CD8-positive, alpha-beta memory T cell (primary cell): ENCODE data around the gene ZNF625. TPM values are rescaled to one million over a fixed set of nuclear protein-coding genes. Genes with fewer than 3 reads are reported as not detected.

Source experiments
- CTCF ChIA-PET: fragments of 350-600 bp; sonication (Branson Sonifier 250); formaldehyde crosslinking; loops from one replicate; lab custom pipeline; 2021; ENCODE audit warnings: antibody characterized with exemption; lab: Charles Lee
- POLR2A ChIA-PET: fragments of 350-600 bp; sonication (Branson Sonifier 250); formaldehyde crosslinking; loops from one replicate; lab custom pipeline; 2021; ENCODE audit warnings: antibody characterized with exemption; lab: Charles Lee
- DNase-seq, 5 donors: peaks; one replicate each; pipeline versions ENCODE4 v3.0.0 to v3.0.0-alpha.2; 2020 to 2022; ENCODE audit warnings: mixed read lengths in 1 of 5
- H3K27ac ChIP-seq: one replicate; pipeline ENCODE4 v1.7.0; 2013; ENCODE audit warnings: low read depth, mild to moderate bottlenecking, low read length, moderate library complexity
- H3K27me3 ChIP-seq: 2 replicates; pipeline ENCODE4 v1.7.0; 2013; ENCODE audit warnings: low read length, mild to moderate bottlenecking; ENCODE audit not compliant: insufficient read depth, poor library complexity, severe bottlenecking
- H3K36me3 ChIP-seq: 2 replicates; pipeline ENCODE4 v1.7.0; 2013; ENCODE audit warnings: mild to moderate bottlenecking, low read length, moderate library complexity; ENCODE audit not compliant: insufficient read depth
- H3K4me1 ChIP-seq: 2 replicates; pipeline ENCODE4 v1.7.0; 2013; ENCODE audit warnings: mild to moderate bottlenecking, low read length, moderate library complexity; ENCODE audit not compliant: insufficient read depth
- H3K4me3 ChIP-seq: 2 replicates; pipeline ENCODE4 v1.7.0; 2013; ENCODE audit warnings: mild to moderate bottlenecking, low read length
- H3K9me3 ChIP-seq: 2 replicates; pipeline ENCODE4 v1.7.0; 2013; ENCODE audit warnings: mild to moderate bottlenecking, low read length
- H3K27ac Mint-ChIP-seq, 8 donors: one replicate each; pipeline ENCODE4 v1.8.0; 2020 to 2021; ENCODE audit warnings: mixed read lengths in 8 of 8, mild to moderate bottlenecking in 6 of 8, inconsistent platforms in 3 of 8, moderate library complexity in 3 of 8
- H3K27me3 Mint-ChIP-seq, 2 donors: one replicate each; pipeline ENCODE4 v1.8.0; 2020 to 2021; ENCODE audit warnings: mixed read lengths in 2 of 2, mild to moderate bottlenecking in 1 of 2, moderate library complexity in 1 of 2
- H3K36me3 Mint-ChIP-seq, 3 donors: one replicate each; pipeline ENCODE4 v1.8.0; 2020 to 2021; ENCODE audit warnings: mixed read lengths in 3 of 3, inconsistent platforms in 1 of 3, mild to moderate bottlenecking in 1 of 3
- H3K4me1 Mint-ChIP-seq, 3 donors: one replicate each; pipeline ENCODE4 v1.8.0; 2020 to 2021; ENCODE audit warnings: mixed read lengths in 3 of 3, inconsistent platforms in 1 of 3, mild to moderate bottlenecking in 1 of 3
- H3K4me3 Mint-ChIP-seq, 7 donors: one replicate each; pipeline ENCODE4 v1.8.0; 2020 to 2021; ENCODE audit warnings: mixed read lengths in 7 of 7, mild to moderate bottlenecking in 6 of 7, moderate library complexity in 4 of 7, inconsistent platforms in 2 of 7
- H3K9me3 Mint-ChIP-seq, 5 donors: one replicate each; pipeline ENCODE4 v1.8.0; 2020 to 2022; ENCODE audit warnings: mixed read lengths in 5 of 5, mild to moderate bottlenecking in 3 of 5, moderate library complexity in 2 of 5, inconsistent platforms in 1 of 5
- polyA plus RNA-seq: library from polyadenylated mRNA; unstranded; fragments of 300-500 nt; fragmentation: Illumina TruSeq; gene quantifications from one replicate; pipeline ENCODE4 v1.2.3, GENCODE V29; 2021
- total RNA-seq, 2 experiments: library from RNA; stranded (reverse); gene quantifications; one replicate each; pipeline ENCODE4 v1.2.3, GENCODE V29; 2021

The ZNF625 gene
- total and polyA plus RNA-seq, 3 experiments from 2014 or later = 0.39 to 3.8 (median 3.3) TPM

- no peaks in the 10 kb centered on the region for H3K27me3 ChIP-seq
- Mint-ChIP-seq H3K27ac (peak overlapping the region in 2 of 8 donors; percentile 10 to 12), H3K27me3 (no peaks in the 10 kb centered on the region), H3K4me1 (peaks cover 34 to 38% (median 37%) of the 10 kb centered on the region in 3 donors), H3K4me3 (peak overlapping the region in 2 of 7 donors; percentile 7 to 20), H3K36me3 (peaks cover 35 to 80% (median 79%) of the 10 kb centered on the region in 3 donors), H3K9me3 (peaks cover 14 to 66% (median 58%) of the 10 kb centered on the region in 5 donors)
- ChIA-PET POLR2A (no interaction called here), CTCF (no interaction called here)
- H3K4me1 ChIP-seq = no peaks in the 10 kb centered on the region
- H3K27ac ChIP-seq = no peak overlapping the region
- no peak for DNase-seq
- peaks cover 5% of the 10 kb centered on the region for H3K36me3 ChIP-seq
- H3K9me3 ChIP-seq = peaks cover 21% of the 10 kb centered on the region
- H3K4me3 ChIP-seq = no peak overlapping the region
Observed at GRCh38 chr19:12180377-12180776, 23.8 kb upstream of the ZNF625 start.

DNA sequence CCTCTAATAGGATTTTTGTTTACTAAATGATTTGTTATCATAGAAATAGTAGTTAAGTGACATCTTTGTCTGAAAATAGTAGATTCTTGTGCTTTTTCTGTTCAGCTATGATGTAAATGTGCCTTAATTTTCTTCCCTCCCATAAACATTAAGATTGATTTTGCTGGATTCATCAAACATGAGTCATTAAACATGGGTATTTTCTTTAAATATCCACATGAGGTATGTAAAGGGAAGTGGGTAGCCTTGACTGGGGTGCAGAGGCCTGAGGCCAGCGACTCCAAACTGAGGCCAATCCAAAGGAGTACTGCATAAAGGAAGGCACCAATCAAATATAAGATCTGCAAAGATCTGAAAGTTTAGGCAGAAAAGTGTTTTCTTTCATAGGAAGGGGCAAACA is 10.1 kb upstream of the ZNF625 start:
- H3K27me3 Mint-ChIP-seq = peaks cover 0 to 1% of the 10 kb centered on the region in 2 donors
- no peak overlapping the region for H3K27ac ChIP-seq
- H3K36me3 Mint-ChIP-seq = peaks cover 0 to 53% (median 11%) of the 10 kb centered on the region in 3 donors
- ChIA-PET CTCF (no interaction called here), POLR2A (no interaction called here)
- no peaks in the 10 kb centered on the region for H3K27me3 ChIP-seq
- peaks cover 5% of the 10 kb centered on the region for H3K36me3 ChIP-seq
- H3K4me3 Mint-ChIP-seq = peak overlapping the region in 1 of 7 donors; percentile 59
- H3K27ac Mint-ChIP-seq = peak overlapping the region in 7 of 8 donors; percentile 4 to 89 (median 45)
- no peak overlapping the region for H3K4me3 ChIP-seq
- DNase-seq = no peak
- H3K4me1 ChIP-seq = peaks cover 24% of the 10 kb centered on the region
- H3K4me1 Mint-ChIP-seq = peaks cover 43 to 73% (median 57%) of the 10 kb centered on the region in 3 donors
- H3K9me3 Mint-ChIP-seq = peaks cover 0 to 3% (median 0%) of the 10 kb centered on the region in 5 donors
- H3K9me3 ChIP-seq = no peaks in the 10 kb centered on the region

DNA sequence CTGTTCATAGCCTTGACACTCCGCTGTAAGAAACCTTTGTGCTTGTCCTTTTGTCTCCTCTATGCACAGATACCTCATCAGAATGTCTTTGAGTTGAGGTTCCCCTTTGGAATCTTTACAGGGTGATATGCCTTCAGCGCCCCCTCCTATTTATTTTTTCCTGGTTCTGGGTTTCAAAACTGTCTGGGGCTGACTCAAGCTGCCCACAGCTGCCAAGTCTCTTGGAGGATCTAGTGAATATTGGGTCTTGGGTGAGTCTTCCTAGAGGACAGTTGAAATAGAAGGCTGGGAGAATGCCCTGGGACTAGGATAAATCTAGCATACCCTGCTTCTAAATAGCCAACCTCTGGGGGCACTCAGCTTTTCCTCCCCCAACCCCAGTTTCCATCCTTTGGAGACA is 7.3 kb upstream of the ZNF625 start:
- H3K27me3 Mint-ChIP-seq = peaks cover 0 to 1% of the 10 kb centered on the region in 2 donors
- ChIA-PET CTCF (interaction anchor here (1.5 kb wide), 1 partner anchor 23 kb away, joined by 12 read pairs; the partner anchor contains the start of gene ZNF20), POLR2A (interaction anchor here (0.6 to 1.5 kb wide), 2 partner anchors 13 to 170 kb away, joined by 3 to 12 read pairs; partner anchors contain the start of gene ZNF563)
- peaks cover 41 to 58% (median 51%) of the 10 kb centered on the region in 3 donors for H3K4me1 Mint-ChIP-seq
- H3K4me3 ChIP-seq = peak overlapping the region; percentile 69
- peak overlapping the region; percentile 66 to 100 (median 96) for H3K27ac Mint-ChIP-seq
- H3K9me3 ChIP-seq = no peaks in the 10 kb centered on the region
- no peaks in the 10 kb centered on the region for H3K27me3 ChIP-seq
- H3K9me3 Mint-ChIP-seq = peaks cover 0 to 3% (median 0%) of the 10 kb centered on the region in 5 donors
- peak overlapping the region; percentile 90 for H3K27ac ChIP-seq
- no peaks in the 10 kb centered on the region for H3K36me3 ChIP-seq
- peaks cover 0 to 35% (median 7%) of the 10 kb centered on the region in 3 donors for H3K36me3 Mint-ChIP-seq
- peak overlapping the region; percentile 86 to 100 (median 96) for H3K4me3 Mint-ChIP-seq
- H3K4me1 ChIP-seq = peaks cover 24% of the 10 kb centered on the region
- no peak for DNase-seq

GRCh38 chr19:12162882-12163806 is 6.6 kb upstream of the ZNF625 start, which contains the start of gene ZNF136:
ZNF136 (plus strand) TSS chr19:12163096; CDS start chr19:12163204, 108 bp downstream.
- H3K27me3 Mint-ChIP-seq = peaks cover 0 to under 1% of the 10 kb centered on the region in 2 donors
- DNase-seq = peak; percentile 88 to 96 (median 90)
- Histone ChIP-seq H3K36me3 (no peaks in the 10 kb centered on the region), H3K27ac (peak within 1 kb of the TSS; percentile 90), H3K4me3 (peak within 1 kb of the TSS; percentile 69), H3K4me1 (peaks cover 24% of the 10 kb centered on the region), H3K27me3 (no peaks in the 10 kb centered on the region), H3K9me3 (no peaks in the 10 kb centered on the region)
- peaks cover 0 to 3% (median 0%) of the 10 kb centered on the region in 5 donors for H3K9me3 Mint-ChIP-seq
- ChIA-PET POLR2A (interaction anchor here (0.5 to 1.5 kb wide), 6 partner anchors 14 to 727 kb away, joined by 3 to 12 read pairs (median 4); partner anchors contain the start of genes GCDH and ZNF563), CTCF (interaction anchor here (0.6 to 2.1 kb wide), 7 partner anchors 15 to 283 kb away, joined by 3 to 12 read pairs (median 3); partner anchors contain the start of genes ZNF20 and ZNF442)
- peak within 1 kb of the TSS; percentile 86 to 100 (median 97) for H3K4me3 Mint-ChIP-seq
- H3K36me3 Mint-ChIP-seq = peaks cover 0 to 28% (median 7%) of the 10 kb centered on the region in 3 donors
- peak within 1 kb of the TSS; percentile 66 to 100 (median 99) for H3K27ac Mint-ChIP-seq
- peaks cover 41 to 53% (median 51%) of the 10 kb centered on the region in 3 donors for H3K4me1 Mint-ChIP-seq

GRCh38 chr19:12162513-12162881 is 6.0 kb upstream of the ZNF625 start:
- H3K27me3 Mint-ChIP-seq = no peaks in the 10 kb centered on the region
- H3K4me3 ChIP-seq = peak overlapping the region; percentile 69
- no peak for DNase-seq
- peak overlapping the region; percentile 90 for H3K27ac ChIP-seq
- H3K36me3 ChIP-seq = no peaks in the 10 kb centered on the region
- POLR2A ChIA-PET = interaction anchor here (0.9 to 1.5 kb wide), 4 partner anchors 127 to 728 kb away, joined by 3 to 12 read pairs (median 4); partner anchors contain the start of genes GCDH and ZNF563
- H3K4me1 ChIP-seq = peaks cover 24% of the 10 kb centered on the region
- H3K4me3 Mint-ChIP-seq = peak overlapping the region; percentile 86 to 100 (median 96)
- peaks cover 0 to 24% (median 7%) of the 10 kb centered on the region in 3 donors for H3K36me3 Mint-ChIP-seq
- peaks cover 0 to 3% (median 0%) of the 10 kb centered on the region in 5 donors for H3K9me3 Mint-ChIP-seq
- H3K4me1 Mint-ChIP-seq = peaks cover 38 to 48% (median 47%) of the 10 kb centered on the region in 3 donors
- H3K27ac Mint-ChIP-seq = peak overlapping the region; percentile 66 to 100 (median 98)
- H3K27me3 ChIP-seq = no peaks in the 10 kb centered on the region
- CTCF ChIA-PET = interaction anchor here (0.6 to 2.1 kb wide), 7 partner anchors 16 to 282 kb away, joined by 3 to 12 read pairs (median 3); partner anchors contain the start of genes ZNF20 and ZNF442
- no peaks in the 10 kb centered on the region for H3K9me3 ChIP-seq

- DNase-seq = no peak
- no peak overlapping the region for H3K4me3 ChIP-seq
- Mint-ChIP-seq H3K36me3 (peaks cover 0 to 13% (median 2%) of the 10 kb centered on the region in 3 donors), H3K4me3 (peak overlapping the region in 2 of 7 donors; percentile 23 to 32), H3K9me3 (peaks cover 0 to 3% (median 0%) of the 10 kb centered on the region in 5 donors), H3K27me3 (peaks cover 4 to 6% of the 10 kb centered on the region in 2 donors), H3K4me1 (peaks cover 27 to 38% (median 34%) of the 10 kb centered on the region in 3 donors), H3K27ac (peak overlapping the region in 1 of 8 donors; percentile 74)
- CTCF ChIA-PET = interaction anchor here (0.7 kb wide), 1 partner anchor 420 kb away, joined by 3 read pairs; no protein-coding TSS in a partner anchor
- no peaks in the 10 kb centered on the region for H3K27me3 ChIP-seq
- POLR2A ChIA-PET = interaction anchor here (0.6 kb wide), 1 partner anchor 421 kb away, joined by 3 read pairs; the partner anchor contains the start of gene ZNF823
- no peaks in the 10 kb centered on the region for H3K36me3 ChIP-seq
- H3K4me1 ChIP-seq = peaks cover 19% of the 10 kb centered on the region
- H3K27ac ChIP-seq = no peak overlapping the region
- H3K9me3 ChIP-seq = no peaks in the 10 kb centered on the region
Observed at GRCh38 chr19:12159773-12160414, 3.4 kb upstream of the ZNF625 start.

DNA sequence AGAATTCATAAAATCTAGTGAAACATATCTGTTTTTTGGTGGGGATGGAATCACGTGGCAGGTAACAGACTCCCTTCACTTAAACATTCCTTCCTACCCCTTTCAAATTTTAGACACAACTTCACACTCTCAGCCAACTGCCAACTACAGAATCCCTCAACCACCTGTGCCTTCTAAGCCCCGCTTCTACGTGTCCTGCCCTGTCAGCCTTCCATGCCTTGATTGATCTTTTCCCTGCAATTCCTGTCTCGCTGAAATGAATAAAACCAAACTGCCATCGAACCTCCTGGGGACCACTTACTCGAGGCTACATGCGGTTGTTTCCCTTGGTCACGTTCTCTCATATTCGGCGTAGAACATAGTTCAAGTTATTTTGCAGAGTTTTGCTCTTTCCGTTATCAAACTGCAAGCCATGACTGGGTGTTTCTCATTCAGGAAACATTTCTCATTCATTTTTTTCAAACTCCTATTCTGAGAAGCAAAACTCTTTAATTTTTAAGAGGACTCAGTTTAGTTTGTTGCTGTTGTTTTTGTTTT is 1.1 kb downstream of the ZNF625 start:
- Histone ChIP-seq H3K4me1 (peaks cover 4% of the 10 kb centered on the region), H3K9me3 (no peaks in the 10 kb centered on the region), H3K36me3 (no peaks in the 10 kb centered on the region), H3K27ac (no peak overlapping the region), H3K4me3 (peak overlapping the region; percentile 72), H3K27me3 (no peaks in the 10 kb centered on the region)
- peak overlapping the region in 5 of 8 donors; percentile 0 to 72 (median 17) for H3K27ac Mint-ChIP-seq
- ChIA-PET POLR2A (no interaction called here), CTCF (no interaction called here)
- H3K27me3 Mint-ChIP-seq = peaks cover 4 to 9% of the 10 kb centered on the region in 2 donors
- H3K4me3 Mint-ChIP-seq = peak overlapping the region; percentile 82 to 93 (median 86)
- peaks cover 0 to 5% (median 4%) of the 10 kb centered on the region in 3 donors for H3K36me3 Mint-ChIP-seq
- no peak for DNase-seq
- H3K9me3 Mint-ChIP-seq = no peaks in the 10 kb centered on the region
- H3K4me1 Mint-ChIP-seq = peaks cover 16 to 21% (median 18%) of the 10 kb centered on the region in 3 donors
